Cardiac muscle cell (in vitro differentiated cells and primary cell): ENCODE data around the gene F11R. TPM values are rescaled to one million over a fixed set of nuclear protein-coding genes. Genes with fewer than 3 reads are reported as not detected.

ENCODE experiments used
- DNase-seq, 2 donors: peaks; one replicate each; pipeline versions ENCODE4 v3.0.0 to v3.0.0-alpha.2; 2010 to 2017; ENCODE audit warnings: low read depth in 1 of 2, low spot score in 1 of 2
- H3K27ac ChIP-seq: fragments of 200-600 bp; sonication (generic); 2 replicates; pipeline ENCODE4 v1.5.1; 2016
- H3K27me3 ChIP-seq: fragments of 200-600 bp; sonication (generic); 2 replicates; pipeline ENCODE4 v1.6.0; 2016; ENCODE audit warnings: control low read depth
- H3K36me3 ChIP-seq: fragments of 200-600 bp; sonication (generic); 2 replicates; pipeline ENCODE4 v1.5.1; 2016; ENCODE audit warnings: control low read depth
- H3K4me1 ChIP-seq: fragments of 200-600 bp; sonication (generic); 2 replicates; pipeline ENCODE4 v1.8.1; 2017; ENCODE audit warnings: low read depth, mild to moderate bottlenecking, mixed run types
- H3K4me3 ChIP-seq: fragments of 200-600 bp; sonication (generic); 2 replicates; pipeline ENCODE4 v1.5.1; 2016; ENCODE audit warnings: mild to moderate bottlenecking
- H3K9me3 ChIP-seq: fragments of 200-600 bp; sonication (generic); 2 replicates; pipeline ENCODE4 v1.5.1; 2017; ENCODE audit warnings: low read depth, mild to moderate bottlenecking, control low read depth
- polyA plus RNA-seq: library from polyadenylated mRNA; unstranded; fragments of >200 nt; fragmentation: Nextera tagmentation; extraction: Ambion mirVana; gene quantifications from 2 replicates; pipeline ENCODE4 v1.2.1, GENCODE V29; 2016
- total RNA-seq: library from RNA; depleted of rRNA; stranded (reverse); fragments of >200 nt; gene quantifications from 2 replicates; pipeline ENCODE4 v1.2.3, GENCODE V29; 2016
- TF ChIP-seq, protein P1 (sequence below): IDR thresholded peaks from 2 replicates; pipeline ENCODE4 v1.5.1; 2012; ENCODE audit warnings: low read depth, mild to moderate bottlenecking, low read length

The F11R gene
- total and polyA plus RNA-seq, 2 experiments from 2014 or later, result 90.1 to 93.7 TPM

DNA sequence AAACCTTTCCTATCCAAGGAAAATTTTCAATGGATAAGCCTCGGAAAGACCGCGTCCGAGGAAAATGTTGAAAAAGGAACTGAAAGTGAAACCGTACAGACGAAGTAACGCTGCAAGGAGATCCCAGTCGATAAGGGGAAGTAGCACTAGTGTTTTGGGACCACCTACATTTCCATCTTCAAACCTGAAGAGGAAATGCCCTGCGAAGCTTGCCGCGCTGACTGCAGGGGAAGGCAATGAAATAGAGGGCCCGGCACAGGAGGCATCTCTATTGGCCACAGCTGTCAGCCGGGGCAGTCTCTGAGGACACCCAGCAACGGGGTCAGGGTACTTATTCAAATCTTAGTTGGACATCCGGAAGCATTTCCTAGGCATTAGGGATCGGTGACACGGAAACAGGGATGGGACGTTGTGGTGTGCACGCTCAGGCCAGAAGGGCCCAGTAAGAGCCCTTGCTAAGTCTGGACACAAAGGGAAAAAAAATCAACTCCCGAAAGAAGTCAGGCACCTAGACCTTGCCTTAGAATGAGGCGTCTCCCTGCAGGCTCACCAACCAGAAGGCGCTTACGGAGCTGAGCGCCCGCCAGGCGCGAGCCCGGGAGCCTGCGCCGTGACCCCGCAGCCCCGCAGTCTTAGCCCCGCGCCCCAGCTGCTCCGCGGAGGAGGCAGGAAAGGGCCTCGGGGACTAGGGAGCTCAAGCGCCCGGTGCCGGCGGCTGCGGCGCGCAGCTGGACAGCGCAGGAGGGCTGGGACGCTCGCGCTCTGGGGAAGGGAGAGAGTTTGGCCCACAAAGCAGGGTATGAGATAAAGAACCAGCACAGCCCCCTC, 24.2 kb upstream of the F11R start:
- peaks cover 12% of the 10 kb centered on the region for H3K4me1 ChIP-seq
- H3K9me3 ChIP-seq, result no peaks in the 10 kb centered on the region
- DNase-seq, result peak; percentile 68 to 69
- peak overlapping the region; percentile 97 for H3K27ac ChIP-seq
- TF ChIP-seq, protein P1, sequence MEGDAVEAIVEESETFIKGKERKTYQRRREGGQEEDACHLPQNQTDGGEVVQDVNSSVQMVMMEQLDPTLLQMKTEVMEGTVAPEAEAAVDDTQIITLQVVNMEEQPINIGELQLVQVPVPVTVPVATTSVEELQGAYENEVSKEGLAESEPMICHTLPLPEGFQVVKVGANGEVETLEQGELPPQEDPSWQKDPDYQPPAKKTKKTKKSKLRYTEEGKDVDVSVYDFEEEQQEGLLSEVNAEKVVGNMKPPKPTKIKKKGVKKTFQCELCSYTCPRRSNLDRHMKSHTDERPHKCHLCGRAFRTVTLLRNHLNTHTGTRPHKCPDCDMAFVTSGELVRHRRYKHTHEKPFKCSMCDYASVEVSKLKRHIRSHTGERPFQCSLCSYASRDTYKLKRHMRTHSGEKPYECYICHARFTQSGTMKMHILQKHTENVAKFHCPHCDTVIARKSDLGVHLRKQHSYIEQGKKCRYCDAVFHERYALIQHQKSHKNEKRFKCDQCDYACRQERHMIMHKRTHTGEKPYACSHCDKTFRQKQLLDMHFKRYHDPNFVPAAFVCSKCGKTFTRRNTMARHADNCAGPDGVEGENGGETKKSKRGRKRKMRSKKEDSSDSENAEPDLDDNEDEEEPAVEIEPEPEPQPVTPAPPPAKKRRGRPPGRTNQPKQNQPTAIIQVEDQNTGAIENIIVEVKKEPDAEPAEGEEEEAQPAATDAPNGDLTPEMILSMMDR, result no peak
- H3K4me3 ChIP-seq, result peak overlapping the region; percentile 73
- H3K27me3 ChIP-seq, result peaks cover 2% of the 10 kb centered on the region
- peaks cover 24% of the 10 kb centered on the region for H3K36me3 ChIP-seq

DNA sequence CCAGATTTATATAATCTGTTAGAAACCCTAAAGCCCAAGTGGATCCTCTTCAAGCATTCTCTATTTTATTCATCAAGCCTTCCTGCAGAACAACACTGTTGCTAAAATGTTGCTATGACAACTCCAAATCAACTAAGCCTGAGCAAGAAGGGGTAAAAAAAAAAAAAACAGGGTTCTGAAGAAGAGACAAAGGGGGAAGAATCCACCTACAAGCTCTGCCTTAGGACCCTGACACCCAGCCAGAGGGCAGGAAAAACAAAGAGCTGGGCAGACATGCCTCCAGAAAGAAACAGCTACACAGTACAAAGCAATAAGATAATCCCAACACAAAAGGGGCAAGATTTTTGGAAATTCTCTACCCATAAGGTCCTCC, 23.6 kb upstream of the F11R start:
- H3K27me3 ChIP-seq, result peaks cover 2% of the 10 kb centered on the region
- peaks cover 29% of the 10 kb centered on the region for H3K36me3 ChIP-seq
- TF ChIP-seq, protein P1, result no peak
- peak overlapping the region; percentile 73 for H3K4me3 ChIP-seq
- peaks cover 12% of the 10 kb centered on the region for H3K4me1 ChIP-seq
- H3K27ac ChIP-seq, result peak overlapping the region; percentile 97
- no peaks in the 10 kb centered on the region for H3K9me3 ChIP-seq
- peak in 1 of 2 donors; percentile 39 for DNase-seq

DNA sequence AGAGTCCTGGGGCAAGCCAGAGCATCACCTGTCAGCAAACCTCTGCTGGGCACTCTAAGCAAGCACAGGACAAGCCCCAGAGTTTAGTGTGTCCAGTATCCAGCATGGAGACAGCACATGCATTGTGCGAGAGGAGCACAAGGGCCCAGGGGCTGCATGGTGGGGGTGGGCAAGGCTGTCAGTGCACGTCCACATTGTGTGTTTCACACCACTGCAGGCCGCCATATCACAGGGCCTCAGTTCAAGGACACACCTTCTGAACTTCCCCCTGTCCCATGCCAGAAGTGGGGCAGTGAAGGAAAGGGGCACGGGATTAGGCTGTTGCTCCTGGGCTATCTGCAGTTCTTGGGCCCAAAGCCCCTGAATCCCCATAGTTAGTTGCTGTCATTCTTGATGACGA, 18.6 kb upstream of the F11R start:
- no peaks in the 10 kb centered on the region for H3K27me3 ChIP-seq
- TF ChIP-seq, protein P1, result no peak
- DNase-seq, result no peak
- no peak overlapping the region for H3K27ac ChIP-seq
- H3K4me3 ChIP-seq, result no peak overlapping the region
- peaks cover 29% of the 10 kb centered on the region for H3K36me3 ChIP-seq
- H3K9me3 ChIP-seq, result no peaks in the 10 kb centered on the region
- H3K4me1 ChIP-seq, result peaks cover 29% of the 10 kb centered on the region

DNA sequence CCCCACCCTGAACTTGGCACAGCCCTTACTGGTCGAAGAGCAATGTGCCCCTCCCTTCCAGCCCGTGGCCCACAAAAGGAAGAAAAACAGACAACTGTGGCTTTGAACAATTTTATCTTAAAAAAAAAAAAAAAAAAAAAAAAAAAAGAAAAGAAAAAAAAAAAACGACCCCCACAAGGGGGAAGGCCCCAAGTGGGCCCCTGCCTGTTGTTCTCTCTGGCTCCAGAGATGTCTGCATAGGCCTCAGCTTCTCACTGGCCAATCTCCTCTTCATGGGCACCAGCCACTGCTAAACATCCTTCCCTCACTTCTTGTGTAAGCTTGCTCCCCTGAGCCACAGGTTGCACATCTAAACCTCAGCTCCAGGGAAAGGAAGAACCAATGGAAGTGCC, 18.2 kb upstream of the F11R start:
- Histone ChIP-seq H3K27ac (peak overlapping the region; percentile 15), H3K36me3 (peaks cover 29% of the 10 kb centered on the region)
- DNase-seq, result no peak

DNA sequence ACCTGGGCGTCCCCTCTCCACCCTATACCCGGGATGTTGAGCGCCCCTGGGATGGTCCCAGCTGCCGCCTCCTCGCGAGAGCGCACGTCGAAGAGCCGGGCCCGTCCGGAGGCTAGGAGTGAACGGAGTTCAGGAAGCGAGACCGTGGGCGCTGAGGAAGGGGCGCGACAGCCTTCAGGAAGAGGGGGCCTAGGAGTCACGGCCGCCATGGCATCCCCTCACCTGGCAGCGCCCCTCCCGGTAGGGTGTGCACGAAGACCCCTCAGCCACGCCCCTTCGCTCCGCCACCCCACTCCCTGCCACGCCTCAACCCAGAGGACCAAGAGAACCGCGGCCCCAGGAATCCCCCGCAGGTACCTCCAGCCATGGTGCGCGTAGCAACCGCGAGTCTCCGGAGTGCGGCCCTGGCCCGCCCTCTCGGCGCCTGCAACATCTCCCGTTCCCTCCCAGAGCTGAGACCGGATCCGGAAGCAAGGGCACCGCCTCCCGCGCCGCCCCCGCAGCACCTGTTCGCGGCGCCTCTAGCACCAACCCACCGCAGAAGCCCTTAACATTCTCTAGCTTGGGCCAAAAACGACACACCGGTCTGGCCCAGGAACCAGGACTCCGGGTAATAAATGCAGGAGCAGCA, 17.7 kb upstream of the F11R start, which contains the start of gene TSTD1:
TSS of gene TSTD1 (minus strand) at position 442 of the 631 bp plus-strand sequence. CDS start at position 367, 75 bp downstream.
- peaks cover 29% of the 10 kb centered on the region for H3K36me3 ChIP-seq
- H3K9me3 ChIP-seq, result no peaks in the 10 kb centered on the region
- peak within 1 kb of the TSS; percentile 51 for H3K4me3 ChIP-seq
- TF ChIP-seq, protein P1, result no peak
- peaks cover 26% of the 10 kb centered on the region for H3K4me1 ChIP-seq
- H3K27me3 ChIP-seq, result no peaks in the 10 kb centered on the region
- peak within 1 kb of the TSS; percentile 15 for H3K27ac ChIP-seq
- peak; percentile 55 to 58 for DNase-seq

More for the DNA sequence above, 18.2 kb upstream of the F11R start:
- H3K4me3 ChIP-seq, result peak overlapping the region; percentile 51
- H3K27me3 ChIP-seq, result no peaks in the 10 kb centered on the region
- H3K9me3 ChIP-seq, result no peaks in the 10 kb centered on the region
- peaks cover 27% of the 10 kb centered on the region for H3K4me1 ChIP-seq
- TF ChIP-seq, protein P1, result no peak
